K562 (cell line): ENCODE results near the gene C10orf95.

Source experiments
- ATF1 ChIP-seq, 2 experiments: fragments of 450-650 bp in 1 of 2; IDR thresholded peaks; 2 replicates each; pipeline ENCODE4 v1.6.1; 2016; ENCODE audit warnings: missing compliant biosample characterization in 1 of 2, missing genetic modification characterization in 1 of 2
- ATF3 ChIP-seq, 2 experiments: fragments of 450-650 bp in 1 of 2; sonication (generic) in 1 of 2; formaldehyde crosslinking in 1 of 2; IDR thresholded peaks in 1 of 2; conservative IDR thresholded peaks in 1 of 2; 2 replicates each; pipeline versions ENCODE4 v1.6.1 to v1.8.1; 2016 to 2023; ENCODE audit warnings: mild to moderate bottlenecking in 2 of 2, moderate library complexity in 2 of 2, inconsistent platforms in 1 of 2, missing genetic modification reagents in 1 of 2
- CC2D1A ChIP-seq: fragments of 450-650 bp; IDR thresholded peaks from 2 replicates; pipeline ENCODE4 v1.6.1; 2017; ENCODE audit warnings: mild to moderate bottlenecking
- E2F6 ChIP-seq, 2 experiments: IDR thresholded peaks; 2 replicates each; pipeline ENCODE4 v1.6.1; 2011; ENCODE audit warnings: borderline replicate concordance in 1 of 2, control low read depth in 1 of 2, low read depth in 1 of 2, low read length in 1 of 2, mild to moderate bottlenecking in 1 of 2, mixed read lengths in 1 of 2, moderate library complexity in 1 of 2; ENCODE audit not compliant: insufficient read depth in 1 of 2, insufficient read length in 1 of 2, poor library complexity in 1 of 2, severe bottlenecking in 1 of 2; ENCODE audit errors: extremely low read depth in 1 of 2
- KLF10 ChIP-seq: fragments of 250-450 bp; sonication (Bioruptor Pico); IDR thresholded peaks from 2 replicates; pipeline ENCODE4 v1.6.1; 2021; ENCODE audit warnings: matching md5 sums
- MYC ChIP-seq, 2 experiments: fragments of 250-450 bp in 1 of 2; sonication (Bioruptor Pico) in 1 of 2; IDR thresholded peaks; 2 replicates each; pipeline versions ENCODE4 v1.5.1 to v1.6.1; 2012 to 2021; ENCODE audit warnings: low read depth in 2 of 2, borderline replicate concordance in 1 of 2, improper control_type of control experiment in 1 of 2, low read length in 1 of 2, mild to moderate bottlenecking in 1 of 2, moderate library complexity in 1 of 2
- PCBP1 ChIP-seq: fragments of 200-400 bp; formaldehyde crosslinking; IDR thresholded peaks from 2 replicates; pipeline ENCODE4 v1.6.1; 2018; ENCODE audit warnings: mild to moderate bottlenecking, low read depth, low read length; ENCODE audit not compliant: poor library complexity, severe bottlenecking
- POLR2A ChIP-seq: fragments of 450-650 bp; conservative IDR thresholded peaks from 2 replicates; pipeline ENCODE4 v1.6.1; 2016
- PYGO2 ChIP-seq: fragments of 450-650 bp; IDR thresholded peaks from 2 replicates; pipeline ENCODE4 v1.6.1; 2016; ENCODE audit warnings: mild to moderate bottlenecking, missing genetic modification characterization, moderate library complexity, missing compliant biosample characterization
- SP1 ChIP-seq: sonication (generic); formaldehyde crosslinking; IDR thresholded peaks from 2 replicates; pipeline ENCODE4 v1.8.1; 2022; ENCODE audit warnings: mild to moderate bottlenecking, missing genetic modification reagents
- SPI1 ChIP-seq: IDR thresholded peaks from 2 replicates; pipeline ENCODE4 v1.6.1; 2011; ENCODE audit warnings: low read depth, low read length, control low read depth, borderline replicate concordance
- ZFX ChIP-seq: sonication (generic); formaldehyde crosslinking; IDR thresholded peaks from 2 replicates; pipeline ENCODE4 v1.8.0; 2022; ENCODE audit warnings: mild to moderate bottlenecking, missing genetic modification reagents, moderate library complexity
- ZNF740 ChIP-seq, 3 experiments: fragments of 200-800 bp in 1 of 3; sonication (Bioruptor generic) in 1 of 3; sonication (generic) in 1 of 3; formaldehyde crosslinking in 1 of 3; IDR thresholded peaks; 2 replicates each; pipeline versions ENCODE4 v1.6.1 to v1.8.0; 2016 to 2022; ENCODE audit warnings: mild to moderate bottlenecking in 2 of 3, missing compliant biosample characterization in 2 of 3, missing genetic modification characterization in 2 of 3, missing genetic modification reagents in 1 of 3

GRCh38 chr10:102403115-102403514 lies 48.2 kb downstream of the C10orf95 start:
- TF ChIP-seq ATF3 (IDR thresholded peaks at IDR 0.05) (no peak), ATF3 (CRISPR knock-in tag; conservative IDR thresholded peaks at IDR 0.05) (no peak), PCBP1 (no peak), SP1 (CRISPR knock-in tag) (no peak), MYC (IDR thresholded peaks at IDR 0.05; ENCODE audit: low read depth, low read length) (no peak), MYC (CRISPR knock-in tag; IDR thresholded peaks at IDR 0.05; ENCODE audit: borderline replicate concordance, low read depth) (no peak), CC2D1A (no peak), POLR2A (no peak), ZNF740 (CRISPR knock-in tag; IDR thresholded peaks at IDR 0.05) (no peak), ZNF740 (tag; IDR thresholded peaks at IDR 0.05) (no peak), SPI1 (no peak), ZFX (CRISPR knock-in tag) (no peak), PYGO2 (tag) (no peak), ATF1 (CRISPR knock-in tag; IDR thresholded peaks at IDR 0.05) (no peak), ATF1 (tag; IDR thresholded peaks at IDR 0.05) (no peak), E2F6 (IDR thresholded peaks at IDR 0.05; ENCODE audit: borderline replicate concordance in 1 of 2, extremely low read depth in 1 of 2, insufficient read depth in 1 of 2, insufficient read length in 1 of 2, low read depth in 1 of 2, low read length in 1 of 2, poor library complexity in 1 of 2, severe bottlenecking in 1 of 2) (no peak), KLF10 (no peak)
